Fibroblast of skin of back (primary cell): ENCODE measurements around the gene MCF2L2.

Experiments
- DNase-seq: peaks from one replicate; pipeline ENCODE4 v3.0.0-alpha.2; 2013

Gene MCF2L2

GRCh38 chr3:183318877-183319276, 109.5 kb downstream of the MCF2L2 start:
- DNase-seq: no peak

- DNase-seq: peak; percentile 66
These were observed 110.2 kb downstream of the MCF2L2 start for GRCh38 chr3:183317886-183318865.

GRCh38 chr3:183317271-183317670, 111.1 kb downstream of the MCF2L2 start:
- DNase-seq: no peak

- no peak for DNase-seq
These were observed 112.7 kb downstream of the MCF2L2 start for GRCh38 chr3:183315739-183316138.

- DNase-seq: no peak
These were observed 114.7 kb downstream of the MCF2L2 start for GRCh38 chr3:183313764-183314163.

GRCh38 chr3:183313351-183313750, 115.1 kb downstream of the MCF2L2 start:
- no peak for DNase-seq

GRCh38 chr3:183312433-183312832, 116.0 kb downstream of the MCF2L2 start:
- no peak for DNase-seq

GRCh38 chr3:183310936-183311335, 117.5 kb downstream of the MCF2L2 start:
- DNase-seq: no peak

- no peak for DNase-seq
These were observed 119.1 kb downstream of the MCF2L2 start for GRCh38 chr3:183309276-183309675.

- DNase-seq: no peak
These were observed 119.7 kb downstream of the MCF2L2 start for GRCh38 chr3:183308751-183309150.

GRCh38 chr3:183307749-183308148, 120.7 kb downstream of the MCF2L2 start:
- DNase-seq: no peak

GRCh38 chr3:183306798-183307671, 121.4 kb downstream of the MCF2L2 start:
- DNase-seq: peak; percentile 70

- DNase-seq: no peak
These were observed 124.7 kb downstream of the MCF2L2 start for GRCh38 chr3:183303690-183304089.

- peak; percentile 33 for DNase-seq
These were observed 126.4 kb downstream of the MCF2L2 start for GRCh38 chr3:183301937-183302580.

GRCh38 chr3:183300996-183301562, 127.3 kb downstream of the MCF2L2 start:
- peak; percentile 54 for DNase-seq

- DNase-seq: no peak
These were observed 128.4 kb downstream of the MCF2L2 start for GRCh38 chr3:183299976-183300375.

GRCh38 chr3:183298701-183299153, 129.7 kb downstream of the MCF2L2 start:
- peak; percentile 89 for DNase-seq

- no peak for DNase-seq
These were observed 131.5 kb downstream of the MCF2L2 start for GRCh38 chr3:183296944-183297343.

GRCh38 chr3:183295211-183295610, 133.2 kb downstream of the MCF2L2 start:
- peak; percentile 33 for DNase-seq

GRCh38 chr3:183293966-183294365, 134.5 kb downstream of the MCF2L2 start:
- no peak for DNase-seq

GRCh38 chr3:183291497-183292031, 136.9 kb downstream of the MCF2L2 start:
- DNase-seq: peak; percentile 72

- DNase-seq: no peak
These were observed 138.2 kb downstream of the MCF2L2 start for GRCh38 chr3:183290216-183290615.
